ENCODE data around the gene IKZF1. TPM values are rescaled to one million over a fixed set of nuclear protein-coding genes. Genes with fewer than 3 reads are reported as not detected.

Gene IKZF1
- total RNA-seq, 1 donor from 2014 or later: 0.86 TPM

DNA sequence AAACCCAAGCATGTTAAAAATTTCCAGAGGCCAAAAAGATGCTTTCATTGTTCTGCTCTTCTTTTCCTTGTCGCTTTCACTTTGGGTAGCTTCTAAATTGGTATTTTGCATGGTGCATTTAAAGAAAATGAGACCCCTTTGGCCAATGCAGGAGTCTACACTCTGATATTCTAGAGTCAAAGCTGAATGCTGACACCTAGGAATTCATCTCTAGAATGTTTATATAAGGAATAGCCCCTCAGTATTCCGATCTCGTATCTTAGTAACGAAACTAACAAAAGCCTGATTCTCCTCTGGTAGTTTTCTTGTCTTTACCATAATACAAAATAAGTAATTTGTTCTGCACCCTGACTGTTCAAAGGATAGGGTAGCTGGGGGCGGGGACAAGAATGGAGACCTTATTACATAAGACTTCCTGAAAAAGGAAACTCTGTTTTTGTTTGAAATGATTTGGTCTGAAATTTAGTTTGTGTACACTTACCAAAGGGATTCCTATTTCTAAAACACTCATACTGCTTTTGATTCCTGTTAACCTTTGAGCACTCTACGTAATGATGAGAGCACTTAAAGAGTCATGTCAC is 17.1 kb downstream of the IKZF1 start:
- no peaks in the 10 kb centered on the region for H3K79me2 ChIP-seq (ENCODE audit: insufficient read depth, low read length)
- H3K27me3 ChIP-seq (ENCODE audit: insufficient read depth, low read length): no peaks in the 10 kb centered on the region
- Mint-ChIP-seq H3K4me3 (ENCODE audit: unreplicated experiment) (no peak overlapping the region), H3K9me3 (ENCODE audit: unreplicated experiment) (no peaks in the 10 kb centered on the region), H3K36me3 (ENCODE audit: low read depth, unreplicated experiment) (no peaks in the 10 kb centered on the region), H3K4me1 (ENCODE audit: low read depth, unreplicated experiment) (no peaks in the 10 kb centered on the region), H3K27ac (ENCODE audit: unreplicated experiment) (no peak overlapping the region), H3K27me3 (ENCODE audit: low read depth, unreplicated experiment) (no peaks in the 10 kb centered on the region)
- no peaks in the 10 kb centered on the region for H4K20me1 ChIP-seq (ENCODE audit: insufficient read depth, low read length)
- no peak overlapping the region for H3K4me2 ChIP-seq (ENCODE audit: low read length)
- no peak for FAIRE-seq
- no peaks in the 10 kb centered on the region for H3K36me3 ChIP-seq (ENCODE audit: insufficient read depth, low read length)
- H3K9ac ChIP-seq (ENCODE audit: low read length): no peak overlapping the region
- no peak overlapping the region for H3K27ac ChIP-seq (ENCODE audit: low read depth, low read length)
- no peak overlapping the region for H3K4me3 ChIP-seq (ENCODE audit: insufficient read depth, low read depth, low read length)
- no peak for DNase-seq (ENCODE audit: low read depth)
- TF ChIP-seq, protein P1, sequence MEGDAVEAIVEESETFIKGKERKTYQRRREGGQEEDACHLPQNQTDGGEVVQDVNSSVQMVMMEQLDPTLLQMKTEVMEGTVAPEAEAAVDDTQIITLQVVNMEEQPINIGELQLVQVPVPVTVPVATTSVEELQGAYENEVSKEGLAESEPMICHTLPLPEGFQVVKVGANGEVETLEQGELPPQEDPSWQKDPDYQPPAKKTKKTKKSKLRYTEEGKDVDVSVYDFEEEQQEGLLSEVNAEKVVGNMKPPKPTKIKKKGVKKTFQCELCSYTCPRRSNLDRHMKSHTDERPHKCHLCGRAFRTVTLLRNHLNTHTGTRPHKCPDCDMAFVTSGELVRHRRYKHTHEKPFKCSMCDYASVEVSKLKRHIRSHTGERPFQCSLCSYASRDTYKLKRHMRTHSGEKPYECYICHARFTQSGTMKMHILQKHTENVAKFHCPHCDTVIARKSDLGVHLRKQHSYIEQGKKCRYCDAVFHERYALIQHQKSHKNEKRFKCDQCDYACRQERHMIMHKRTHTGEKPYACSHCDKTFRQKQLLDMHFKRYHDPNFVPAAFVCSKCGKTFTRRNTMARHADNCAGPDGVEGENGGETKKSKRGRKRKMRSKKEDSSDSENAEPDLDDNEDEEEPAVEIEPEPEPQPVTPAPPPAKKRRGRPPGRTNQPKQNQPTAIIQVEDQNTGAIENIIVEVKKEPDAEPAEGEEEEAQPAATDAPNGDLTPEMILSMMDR (IDR thresholded peaks at IDR 0.05; ENCODE audit: insufficient read depth, low read depth, low read length): no peak
- TF ChIP-seq EZH2 (IDR thresholded peaks at IDR 0.05; ENCODE audit: insufficient read depth, low read length): no peak
- H3K4me1 ChIP-seq (ENCODE audit: insufficient read depth, low read length): no peaks in the 10 kb centered on the region
- H3K9me3 ChIP-seq (ENCODE audit: insufficient read depth, low read depth, low read length): no peaks in the 10 kb centered on the region
- H2AFZ ChIP-seq (ENCODE audit: low read depth, low read length): no peak overlapping the region

DNA sequence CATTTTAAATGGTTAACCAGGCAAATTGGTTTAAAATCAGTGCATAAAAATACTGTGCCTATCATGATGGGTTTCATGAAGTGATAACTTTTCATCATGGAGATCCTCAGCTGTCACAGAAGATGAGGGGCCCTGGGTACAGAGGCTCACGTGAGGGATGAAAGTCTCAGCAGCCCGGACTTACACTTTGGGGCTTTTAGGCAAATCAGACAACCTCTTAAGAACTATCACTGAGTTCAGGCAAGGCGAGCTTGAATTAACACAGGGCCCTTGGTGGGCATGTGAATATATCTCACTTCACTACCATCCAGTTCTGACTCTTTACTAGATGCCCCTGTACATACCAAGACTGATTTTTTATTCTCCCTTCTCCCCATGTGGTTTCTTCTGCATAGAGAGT is 19.6 kb downstream of the IKZF1 start:
- FAIRE-seq: no peak
- no peaks in the 10 kb centered on the region for H3K36me3 Mint-ChIP-seq (ENCODE audit: low read depth, unreplicated experiment)

DNA sequence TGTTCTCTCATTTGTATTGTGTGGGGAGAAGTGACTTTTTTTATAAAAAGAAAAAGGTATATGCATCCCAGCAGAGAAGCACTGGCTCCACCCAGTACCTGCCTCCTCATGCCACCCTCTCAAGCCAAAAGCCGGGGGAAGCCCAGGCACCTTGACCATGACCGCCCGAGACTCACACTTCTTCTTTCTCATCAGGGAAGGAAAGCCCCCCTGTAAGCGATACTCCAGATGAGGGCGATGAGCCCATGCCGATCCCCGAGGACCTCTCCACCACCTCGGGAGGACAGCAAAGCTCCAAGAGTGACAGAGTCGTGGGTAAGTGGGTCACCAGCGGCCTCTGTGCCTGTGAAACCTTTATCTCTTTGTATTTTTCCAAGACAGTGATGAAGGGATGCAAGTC is 22.9 kb downstream of the IKZF1 start:
- Histone ChIP-seq H3K4me3 (ENCODE audit: insufficient read depth, low read depth, low read length) (no peak overlapping the region), H3K4me2 (ENCODE audit: low read length) (no peak overlapping the region), H3K36me3 (ENCODE audit: insufficient read depth, low read length) (no peaks in the 10 kb centered on the region), H3K9me3 (ENCODE audit: insufficient read depth, low read depth, low read length) (no peaks in the 10 kb centered on the region), H3K4me1 (ENCODE audit: insufficient read depth, low read length) (no peaks in the 10 kb centered on the region), H4K20me1 (ENCODE audit: insufficient read depth, low read length) (no peaks in the 10 kb centered on the region), H3K27me3 (ENCODE audit: insufficient read depth, low read length) (peaks cover 3% of the 10 kb centered on the region), H3K27ac (ENCODE audit: low read depth, low read length) (no peak overlapping the region), H2AFZ (ENCODE audit: low read depth, low read length) (no peak overlapping the region), H3K79me2 (ENCODE audit: insufficient read depth, low read length) (no peaks in the 10 kb centered on the region), H3K9ac (ENCODE audit: low read length) (no peak overlapping the region)
- no peak for FAIRE-seq
- Mint-ChIP-seq H3K4me1 (ENCODE audit: low read depth, unreplicated experiment) (peaks cover 11% of the 10 kb centered on the region), H3K27ac (ENCODE audit: unreplicated experiment) (no peak overlapping the region), H3K36me3 (ENCODE audit: low read depth, unreplicated experiment) (no peaks in the 10 kb centered on the region), H3K9me3 (ENCODE audit: unreplicated experiment) (no peaks in the 10 kb centered on the region), H3K27me3 (ENCODE audit: low read depth, unreplicated experiment) (no peaks in the 10 kb centered on the region), H3K4me3 (ENCODE audit: unreplicated experiment) (no peak overlapping the region)
- TF ChIP-seq EZH2 (IDR thresholded peaks at IDR 0.05; ENCODE audit: insufficient read depth, low read length): no peak
- TF ChIP-seq, protein P1 (IDR thresholded peaks at IDR 0.05; ENCODE audit: insufficient read depth, low read depth, low read length): no peak
- DNase-seq (ENCODE audit: low read depth): no peak

More for the DNA sequence above, 19.6 kb downstream of the IKZF1 start:
- DNase-seq (ENCODE audit: low read depth): no peak
- Mint-ChIP-seq H3K4me1 (ENCODE audit: low read depth, unreplicated experiment) (no peaks in the 10 kb centered on the region), H3K9me3 (ENCODE audit: unreplicated experiment) (no peaks in the 10 kb centered on the region), H3K27me3 (ENCODE audit: low read depth, unreplicated experiment) (no peaks in the 10 kb centered on the region), H3K4me3 (ENCODE audit: unreplicated experiment) (no peak overlapping the region), H3K27ac (ENCODE audit: unreplicated experiment) (no peak overlapping the region)
- Histone ChIP-seq H3K27ac (ENCODE audit: low read depth, low read length) (no peak overlapping the region), H3K79me2 (ENCODE audit: insufficient read depth, low read length) (no peaks in the 10 kb centered on the region), H2AFZ (ENCODE audit: low read depth, low read length) (no peak overlapping the region), H4K20me1 (ENCODE audit: insufficient read depth, low read length) (no peaks in the 10 kb centered on the region), H3K4me2 (ENCODE audit: low read length) (no peak overlapping the region), H3K27me3 (ENCODE audit: insufficient read depth, low read length) (no peaks in the 10 kb centered on the region), H3K9ac (ENCODE audit: low read length) (no peak overlapping the region), H3K4me1 (ENCODE audit: insufficient read depth, low read length) (no peaks in the 10 kb centered on the region), H3K4me3 (ENCODE audit: insufficient read depth, low read depth, low read length) (no peak overlapping the region), H3K9me3 (ENCODE audit: insufficient read depth, low read depth, low read length) (no peaks in the 10 kb centered on the region), H3K36me3 (ENCODE audit: insufficient read depth, low read length) (no peaks in the 10 kb centered on the region)
- TF ChIP-seq EZH2 (IDR thresholded peaks at IDR 0.05; ENCODE audit: insufficient read depth, low read length): no peak
- TF ChIP-seq, protein P1 (IDR thresholded peaks at IDR 0.05; ENCODE audit: insufficient read depth, low read depth, low read length): no peak
